C4-2B (cell line): ENCODE measurements around the gene PRKG1.
"Not testable (repeated sequence)": the region's sequence is repeated elsewhere in the genome, so short reads cannot be mapped to it uniquely, and the experiment has no call there.

Source experiments
- H3K27ac ChIP-seq: fragments of 450-650 bp; 2 replicates; pipeline ENCODE4 v1.5.1; 2017
- CTCF ChIP-seq: fragments of 450-650 bp; conservative IDR thresholded peaks from 2 replicates; pipeline ENCODE4 v1.5.1; 2017; ENCODE audit warnings: mild to moderate bottlenecking
- ZFX ChIP-seq: fragments of 450-650 bp; IDR thresholded peaks from 2 replicates; pipeline ENCODE4 v1.6.1; 2017

PRKG1 gene

DNA sequence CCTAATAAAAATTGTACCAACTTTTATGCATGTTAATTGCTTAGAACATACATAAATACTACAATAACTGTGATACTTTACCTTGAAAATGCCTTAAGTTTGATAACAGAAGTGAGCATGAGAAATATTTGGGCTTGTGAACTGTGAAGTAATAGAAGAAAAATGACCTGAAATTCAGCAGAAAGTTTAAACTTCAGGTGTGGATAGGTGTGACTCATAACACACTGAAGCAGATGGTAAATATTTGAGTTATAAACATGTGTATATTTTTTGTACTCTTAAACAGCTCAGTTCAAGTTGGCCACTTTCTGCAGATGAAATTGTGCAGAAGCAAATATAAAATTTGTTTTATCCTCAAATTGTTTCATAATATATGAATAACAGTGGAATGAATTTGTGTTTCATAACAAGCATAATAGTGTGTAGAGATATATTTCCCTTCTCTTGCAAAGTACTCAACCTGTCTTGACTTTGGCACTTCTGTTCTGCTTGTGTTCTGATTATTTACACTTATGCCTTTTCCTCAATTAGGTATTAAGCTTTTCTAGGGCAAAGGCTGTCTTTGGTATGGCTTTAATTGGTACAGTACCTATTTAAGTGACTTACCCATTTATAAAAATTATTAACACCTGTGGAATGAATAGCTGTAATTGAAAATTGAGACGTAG, 122.4 kb downstream of the PRKG1 start:
- H3K27ac ChIP-seq: no peak overlapping the region
- no peak for TF ChIP-seq ZFX
- TF ChIP-seq CTCF: no peak

DNA sequence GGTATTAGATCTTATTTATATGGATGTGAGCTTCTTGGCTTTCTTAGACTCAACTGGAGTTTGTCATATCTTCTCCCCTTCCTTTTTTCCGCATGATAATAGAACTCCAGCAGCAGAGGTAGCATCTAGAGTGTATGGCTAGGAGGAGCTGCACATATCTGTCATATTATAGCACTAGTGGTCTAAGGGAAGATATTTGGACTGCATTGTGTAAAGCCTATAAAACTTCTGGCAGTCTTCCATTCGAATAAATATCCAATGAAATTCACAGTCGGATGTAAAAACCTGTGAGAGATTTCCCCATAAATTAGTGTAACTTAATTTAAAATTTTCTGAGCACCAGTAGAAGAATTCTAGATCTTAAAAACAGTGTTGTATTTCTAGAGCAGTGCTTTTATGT, 123.9 kb downstream of the PRKG1 start:
- no peak overlapping the region for H3K27ac ChIP-seq
- TF ChIP-seq ZFX: no peak
- TF ChIP-seq CTCF: no peak

- TF ChIP-seq CTCF (no peak), ZFX (no peak)
Observed at GRCh38 chr10:51201947-51202346, 127.7 kb downstream of the PRKG1 start.

GRCh38 chr10:51203359-51203758, 129.1 kb downstream of the PRKG1 start:
- TF ChIP-seq ZFX (no peak), CTCF (no peak)
- H3K27ac ChIP-seq: no peak overlapping the region

More at GRCh38 chr10:51201947-51202346, 127.7 kb downstream of the PRKG1 start:
- H3K27ac ChIP-seq: no peak overlapping the region

- H3K27ac ChIP-seq: no peak overlapping the region
- TF ChIP-seq CTCF (no peak), ZFX (no peak)
Observed at GRCh38 chr10:51204066-51204465, 129.8 kb downstream of the PRKG1 start.

GRCh38 chr10:51204701-51205100, 130.4 kb downstream of the PRKG1 start:
- TF ChIP-seq CTCF (no peak), ZFX (no peak)
- H3K27ac ChIP-seq: no peak overlapping the region

GRCh38 chr10:51206500-51206899, 132.2 kb downstream of the PRKG1 start:
- H3K27ac ChIP-seq: no peak overlapping the region
- TF ChIP-seq CTCF (no peak), ZFX (no peak)

- H3K27ac ChIP-seq: not testable (repeated sequence)
Observed at GRCh38 chr10:51212937-51213336, 138.7 kb downstream of the PRKG1 start.
